HCT116 (cell line): Measurements from ENCODE around the gene DNLZ. TPM values are rescaled to one million over a fixed set of nuclear protein-coding genes. Genes with fewer than 3 reads are reported as not detected.

ENCODE experiments used
- ATAC-seq: fragments of 200-7000 bp; cut with Tn5 transposase; 2 replicates; pipeline ENCODE4 v1.9.1; 2020; ENCODE audit warnings: mild to moderate bottlenecking, moderate library complexity
- BruUV-seq: library from RNA; stranded (reverse); fragments of 400-500 nt; replicated peaks from 2 replicates; lab custom pipeline; 2021; lab: Mats Ljungman, UMichigan
- CTCF ChIA-PET: fragments of 300-600 bp; sonication (Branson Sonifier 250); formaldehyde crosslinking; loops from one replicate; lab custom pipeline; 2021; ENCODE audit warnings: antibody characterized with exemption; lab: Charles Lee
- POLR2A ChIA-PET: fragments of 300-600, 350-600 bp; sonication (Branson Sonifier 250); formaldehyde crosslinking; loops from one replicate; lab custom pipeline; 2021; ENCODE audit warnings: antibody characterized with exemption; lab: Charles Lee
- RAD21 ChIA-PET, 2 experiments: fragments of 300-600 bp; sonication (Branson Sonifier 250); formaldehyde crosslinking; loops; one replicate each; lab custom pipeline; 2023; ENCODE audit warnings: low total read pairs in 2 of 2; ENCODE audit not compliant: uncharacterized antibody in 2 of 2, unreplicated experiment in 2 of 2, low non-redundant PET in 1 of 2; lab: Charles Lee
- DNase-seq: peaks from one replicate; pipeline ENCODE4 v3.0.0-alpha.2; 2010; ENCODE audit warnings: low read depth, low spot score
- H2AFZ ChIP-seq: fragments of 200-600 bp; shearing (Covaris generic), sonication (generic); 2 replicates; pipeline ENCODE4 v1.6.1; 2017; ENCODE audit warnings: low read depth, mixed run types, mixed read lengths, antibody characterized with exemption, low read length; ENCODE audit not compliant: poor library complexity, severe bottlenecking
- H3K27ac ChIP-seq: 2 replicates; pipeline ENCODE4 v1.5.1; 2012; ENCODE audit warnings: low read depth, low read length
- H3K27me3 ChIP-seq: fragments of 200-600 bp; sonication (generic); 2 replicates; pipeline ENCODE4 v1.6.1; 2016; ENCODE audit warnings: mixed run types, low read length, mixed read lengths; ENCODE audit not compliant: insufficient read depth
- H3K36me3 ChIP-seq, 2 experiments: fragments of 200-500 bp in 1 of 2; fragments of 200-600 bp in 1 of 2; sonication (Bioruptor generic) in 1 of 2; sonication (generic) in 1 of 2; 2 replicates each; pipeline versions ENCODE4 v1.5.1 to v1.6.1; 2014 to 2016; ENCODE audit warnings: low read length in 2 of 2, inconsistent platforms in 1 of 2, mixed read lengths in 1 of 2, mixed run types in 1 of 2; ENCODE audit not compliant: insufficient read depth in 2 of 2, control insufficient read depth in 1 of 2
- H3K4me1 ChIP-seq, 2 experiments: fragments of 200-600 bp in 1 of 2; sonication (generic) in 1 of 2; 2 replicates each; pipeline versions ENCODE4 v1.5.1 to v1.6.1; 2012 to 2017; ENCODE audit warnings: low read length in 2 of 2, inconsistent platforms in 1 of 2, mild to moderate bottlenecking in 1 of 2, mixed read lengths in 1 of 2, mixed run types in 1 of 2, moderate library complexity in 1 of 2; ENCODE audit not compliant: insufficient read depth in 2 of 2, control insufficient read depth in 1 of 2
- H3K4me2 ChIP-seq: fragments of 200-600 bp; sonication (generic); 2 replicates; pipeline ENCODE4 v1.6.1; 2017; ENCODE audit warnings: mixed run types, low read length, mixed read lengths
- H3K4me3 ChIP-seq, 2 experiments: fragments of 200-600 bp in 1 of 2; sonication (generic) in 1 of 2; replicated peaks in 1 of 2; 2 replicates each; pipeline ENCODE4 v1.5.1; 2011 to 2016; ENCODE audit warnings: low read length in 2 of 2, control low read depth in 1 of 2, low read depth in 1 of 2, mild to moderate bottlenecking in 1 of 2, mixed read lengths in 1 of 2, mixed run types in 1 of 2
- H3K79me2 ChIP-seq: fragments of 200-600 bp; sonication (generic); 2 replicates; pipeline ENCODE4 v1.6.1; 2017; ENCODE audit warnings: mild to moderate bottlenecking, mixed run types, low read length, moderate library complexity, mixed read lengths; ENCODE audit not compliant: insufficient read depth
- H3K9ac ChIP-seq: fragments of 200-600 bp; sonication (generic); 2 replicates; pipeline ENCODE4 v1.6.1; 2016; ENCODE audit warnings: low read length, mixed read lengths
- H3K9me2 ChIP-seq: fragments of 200-600 bp; sonication (generic), shearing (Covaris generic); 2 replicates; pipeline ENCODE4 v1.6.1; 2017; ENCODE audit warnings: mixed run types, mild to moderate bottlenecking, moderate library complexity; ENCODE audit not compliant: insufficient read depth
- H3K9me3 ChIP-seq, 2 experiments: fragments of 200-500 bp in 1 of 2; fragments of 200-600 bp in 1 of 2; sonication (Bioruptor generic) in 1 of 2; sonication (generic) in 1 of 2; 2 replicates each; pipeline ENCODE4 v1.6.1; 2014 to 2017; ENCODE audit warnings: low read length in 2 of 2, mixed read lengths in 2 of 2, inconsistent platforms in 1 of 2, low read depth in 1 of 2, mild to moderate bottlenecking in 1 of 2, mixed run types in 1 of 2, moderate library complexity in 1 of 2; ENCODE audit not compliant: control insufficient read depth in 1 of 2, insufficient read depth in 1 of 2
- H4K20me1 ChIP-seq: fragments of 200-600 bp; sonication (generic), shearing (Covaris generic); 2 replicates; pipeline ENCODE4 v1.6.1; 2017; ENCODE audit warnings: mixed run types, mild to moderate bottlenecking, moderate library complexity; ENCODE audit not compliant: insufficient read depth
- ATF3 ChIP-seq: IDR thresholded peaks from 2 replicates; pipeline ENCODE4 v1.6.1; 2012
- ELF1 ChIP-seq: IDR thresholded peaks from 2 replicates; pipeline ENCODE4 v1.6.1; 2012; ENCODE audit warnings: low read depth, borderline replicate concordance
- EZH2 ChIP-seq: fragments of 200-600 bp; sonication (generic); IDR thresholded peaks from 2 replicates; pipeline ENCODE4 v1.6.1; 2017; ENCODE audit warnings: antibody characterized with exemption, mixed run types
- POLR2A ChIP-seq: IDR thresholded peaks from 2 replicates; pipeline ENCODE4 v1.7.0; 2011; ENCODE audit warnings: borderline replicate concordance; ENCODE audit not compliant: insufficient read depth, insufficient read length; ENCODE audit errors: extremely low read depth
- REST ChIP-seq: IDR thresholded peaks from 2 replicates; pipeline ENCODE4 v1.6.1; 2012; ENCODE audit warnings: low read depth
- SIN3A ChIP-seq: IDR thresholded peaks from 2 replicates; pipeline ENCODE4 v1.6.1; 2012; ENCODE audit warnings: low read depth
- SP1 ChIP-seq: IDR thresholded peaks from 2 replicates; pipeline ENCODE4 v1.6.1; 2012; ENCODE audit warnings: low read depth
- ZNF274 ChIP-seq: fragments of 200-500 bp; sonication (Bioruptor generic); IDR thresholded peaks from 2 replicates; pipeline ENCODE4 v1.6.1; 2014; ENCODE audit warnings: mild to moderate bottlenecking, low read depth, low read length, inconsistent platforms
- intact Hi-C: fragments of 100-400 bp; cut with micrococcal nuclease; formaldehyde crosslinking; loops from 2 replicates; pipeline ENCODE4 v1.10.0; 2022
- total RNA-seq: library from RNA; stranded (reverse); gene quantifications from one replicate; pipeline ENCODE4 v1.2.1, GENCODE V29; 2021; ENCODE audit not compliant: unreplicated experiment

The DNLZ gene
- total RNA-seq, 1 experiment from 2014 or later: 21.9 TPM

- no peaks in the 10 kb centered on the region for H4K20me1 ChIP-seq
- no peak overlapping the region for H2AFZ ChIP-seq
- ATAC-seq: no peak
- TF ChIP-seq ZNF274 (no peak), EZH2 (no peak), POLR2A (no peak), SIN3A (no peak), SP1 (no peak), ATF3 (no peak), REST (no peak), ELF1 (no peak)
- H3K79me2 ChIP-seq: no peaks in the 10 kb centered on the region
- no peak overlapping the region for H3K4me2 ChIP-seq
- ChIA-PET POLR2A (no interaction called here), CTCF (no interaction called here), RAD21 (no interaction called here)
- H3K9ac ChIP-seq: no peak overlapping the region
- H3K4me1 ChIP-seq: peaks cover 13 to 19% of the 10 kb centered on the region in 2 experiments
- H3K27ac ChIP-seq: no peak overlapping the region; the same call in 1 of the 2 replicates
- BruUV-seq: no TSS peak
- intact Hi-C loops: no loop called here
- H3K36me3 ChIP-seq: no peaks in the 10 kb centered on the region
- no peak for DNase-seq
- no peaks in the 10 kb centered on the region for H3K27me3 ChIP-seq
- H3K9me3 ChIP-seq: peaks cover 4 to 9% of the 10 kb centered on the region in 2 experiments; a peak in 2 of 4 replicates
- no peaks in the 10 kb centered on the region for H3K9me2 ChIP-seq
- no peak overlapping the region for H3K4me3 ChIP-seq
Measured at GRCh38 chr9:136309806-136310220, 53.7 kb downstream of the DNLZ start.

Other genes with a start within 250 kb of the DNLZ start
- gene TMEM250, start 244.9 kb downstream of the DNLZ start, total RNA-seq: 37.5 TPM
- not detected for gene LHX3, start 158.6 kb downstream of the DNLZ start, total RNA-seq
- 34.6 TPM for gene QSOX2, start 117.9 kb downstream of the DNLZ start, total RNA-seq
- gene CCDC187, start 59.6 kb downstream of the DNLZ start, total RNA-seq: 4.6 TPM
- gene GPSM1, start 36.2 kb downstream of the DNLZ start, total RNA-seq: 26.4 TPM
- 1.2 TPM for gene CARD9, start 9.9 kb upstream of the DNLZ start, total RNA-seq
- 20.4 TPM for gene SNAPC4, start 36.4 kb upstream of the DNLZ start, total RNA-seq
- 119 TPM for gene ENTR1, start 46.9 kb upstream of the DNLZ start, total RNA-seq
- gene PMPCA, start 46.9 kb upstream of the DNLZ start, total RNA-seq: 116 TPM
- 23.8 TPM for gene INPP5E, start 76.1 kb upstream of the DNLZ start, total RNA-seq
- 49.8 TPM for gene SEC16A, start 119.3 kb upstream of the DNLZ start, total RNA-seq
- gene NOTCH1, start 182.3 kb upstream of the DNLZ start, total RNA-seq: 36.2 TPM